Fibroblast of skin of right quadriceps (primary cell): Measurements from ENCODE around the gene AMT.

ENCODE experiments used
- DNase-seq: peaks from one replicate; pipeline ENCODE4 v3.0.0-alpha.2; 2013

The AMT gene

GRCh38 chr3:49387721-49388120 is 34.6 kb downstream of the AMT start:
- no peak for DNase-seq

- no peak for DNase-seq
These were observed 36.1 kb downstream of the AMT start for GRCh38 chr3:49386056-49386756.

- DNase-seq = no peak
These were observed 36.7 kb downstream of the AMT start for GRCh38 chr3:49385617-49386016.

GRCh38 chr3:49383387-49383786 is 38.9 kb downstream of the AMT start:
- DNase-seq = no peak

GRCh38 chr3:49378249-49378895 is 43.9 kb downstream of the AMT start:
- peak; percentile 80 for DNase-seq

- DNase-seq = peak; percentile 46
These were observed 44.8 kb downstream of the AMT start for GRCh38 chr3:49377483-49377882.

GRCh38 chr3:49371946-49372345 is 50.3 kb downstream of the AMT start:
- no peak for DNase-seq

GRCh38 chr3:49370585-49371290 is 51.5 kb downstream of the AMT start:
- no peak for DNase-seq
